Tibial nerve (tissue), 4 donors: ENCODE data around the gene FGD4. TPM values are rescaled to one million over a fixed set of nuclear protein-coding genes. Genes with fewer than 3 reads are reported as not detected.

Experiments
- DNase-seq, 2 donors: peaks; one replicate each; pipeline ENCODE4 v3.0.0-alpha.2; 2019; ENCODE audit warnings: low spot score in 2 of 2
- H3K27ac ChIP-seq, 4 donors: fragments of 200-600 bp; sonication (generic) in 3 of 4; one replicate each; pipeline ENCODE4 v1.5.1; 2017 to 2019; ENCODE audit warnings: mild to moderate bottlenecking in 1 of 4
- H3K27me3 ChIP-seq, 2 donors: fragments of 200-600 bp; sonication (generic) in 1 of 2; one replicate each; pipeline versions ENCODE4 v1.5.1 to v1.6.0; 2017 to 2019
- H3K36me3 ChIP-seq, 3 donors: fragments of 200-600 bp; sonication (generic); one replicate each; pipeline ENCODE4 v1.5.1; 2018 to 2019
- H3K4me1 ChIP-seq, 4 donors: fragments of 200-600 bp; sonication (generic) in 3 of 4; one replicate each; pipeline ENCODE4 v1.5.1; 2017 to 2019
- H3K4me3 ChIP-seq, 4 donors: fragments of 200-600 bp; sonication (generic) in 3 of 4; one replicate each; pipeline ENCODE4 v1.5.1; 2017 to 2019; ENCODE audit warnings: mild to moderate bottlenecking in 1 of 4, moderate library complexity in 1 of 4
- H3K9me3 ChIP-seq, 4 donors: fragments of 200-600 bp; sonication (generic) in 3 of 4; one replicate each; pipeline ENCODE4 v1.5.1; 2017 to 2019
- CTCF ChIP-seq, 5 experiments: fragments of 200-600 bp in 3 of 5; fragments of 450-650 bp in 2 of 5; sonication (generic) in 3 of 5; IDR thresholded peaks; one replicate each; pipeline ENCODE4 v1.5.1; 2016 to 2019; ENCODE audit warnings: antibody characterized with exemption in 5 of 5, mild to moderate bottlenecking in 3 of 5, moderate library complexity in 2 of 5
- EP300 ChIP-seq, 2 donors: sonication (generic); formaldehyde crosslinking; IDR thresholded peaks; one replicate each; pipeline ENCODE4 v1.6.1; 2017; ENCODE audit warnings: antibody characterized with exemption in 2 of 2, mild to moderate bottlenecking in 1 of 2
- POLR2A ChIP-seq, 2 donors: fragments of 450-650 bp; IDR thresholded peaks; one replicate each; pipeline ENCODE4 v1.6.1; 2017; ENCODE audit warnings: antibody characterized with exemption in 2 of 2, mild to moderate bottlenecking in 2 of 2, moderate library complexity in 2 of 2
- WGBS, 2 donors: methylation state at CpG; one replicate each; pipeline ENCODE4 v1.1.5; 2018; 5-methylcytosine and 5-hydroxymethylcytosine counted together
- total RNA-seq, 4 donors: library from RNA; depleted of rRNA; stranded (reverse); fragments of >200 nt; gene quantifications; one replicate each; pipeline ENCODE4 v1.1.0, GENCODE V29; 2016

FGD4 gene
- total RNA-seq, 4 donors from 2014 or later, result 78.3 to 102 (median 84.2) TPM

DNA sequence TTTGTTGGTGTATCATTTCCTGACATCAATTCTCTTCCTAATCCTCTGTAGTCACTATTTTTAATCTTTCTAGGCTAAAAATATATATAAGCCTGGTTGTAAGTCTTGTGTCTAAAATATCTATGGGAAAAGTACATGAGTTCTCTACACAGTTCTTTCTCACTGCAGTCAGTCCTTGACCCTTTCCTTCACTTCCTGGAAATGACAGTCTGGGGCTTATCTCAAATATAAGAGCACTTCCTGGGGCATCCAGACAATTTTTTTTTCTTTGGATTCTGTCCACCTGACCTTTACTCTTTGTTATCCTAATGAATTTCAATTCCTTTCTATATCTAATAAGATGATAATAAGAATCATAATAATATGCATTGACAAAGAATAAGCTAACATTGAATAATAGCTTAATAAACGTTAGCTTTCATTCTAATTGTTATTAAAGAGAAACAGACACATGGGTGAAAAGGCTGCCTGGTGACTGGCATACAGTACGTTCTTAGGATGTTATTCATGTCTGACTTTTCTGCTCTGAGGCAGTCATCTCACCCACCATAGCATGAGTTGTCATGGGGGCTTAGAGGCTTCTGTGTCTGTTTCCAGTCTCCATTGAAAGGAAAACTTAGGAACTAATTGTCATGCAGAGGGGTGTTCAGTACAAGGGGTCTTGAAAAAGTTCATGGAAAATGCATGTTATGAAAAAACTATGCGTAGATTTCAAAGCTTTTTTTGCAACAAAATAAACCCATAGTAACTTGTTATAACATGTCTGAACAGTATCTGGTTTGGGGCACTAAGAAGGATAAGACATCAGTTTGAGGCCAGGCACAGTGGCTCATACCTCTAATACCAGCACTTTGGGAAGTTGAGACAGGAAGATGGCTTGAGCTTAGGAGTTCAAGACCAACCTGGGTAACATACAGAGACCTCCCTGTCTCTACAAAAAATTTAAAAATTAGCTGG lies 213.6 kb downstream of the FGD4 start:
- Histone ChIP-seq H3K27me3 (no peaks in the 10 kb centered on the region), H3K4me1 (peaks cover 0 to 9% (median 0%) of the 10 kb centered on the region in 4 donors), H3K36me3 (peaks cover 0 to 77% (median 2%) of the 10 kb centered on the region in 3 donors), H3K4me3 (no peak overlapping the region), H3K27ac (no peak overlapping the region), H3K9me3 (no peaks in the 10 kb centered on the region)
- WGBS, 2 donors, result 44 to 62% methylated on average over 3 of the region's 3 CpGs
- no peak for DNase-seq
- TF ChIP-seq CTCF (IDR thresholded peaks at IDR 0.05), result no peak

DNA sequence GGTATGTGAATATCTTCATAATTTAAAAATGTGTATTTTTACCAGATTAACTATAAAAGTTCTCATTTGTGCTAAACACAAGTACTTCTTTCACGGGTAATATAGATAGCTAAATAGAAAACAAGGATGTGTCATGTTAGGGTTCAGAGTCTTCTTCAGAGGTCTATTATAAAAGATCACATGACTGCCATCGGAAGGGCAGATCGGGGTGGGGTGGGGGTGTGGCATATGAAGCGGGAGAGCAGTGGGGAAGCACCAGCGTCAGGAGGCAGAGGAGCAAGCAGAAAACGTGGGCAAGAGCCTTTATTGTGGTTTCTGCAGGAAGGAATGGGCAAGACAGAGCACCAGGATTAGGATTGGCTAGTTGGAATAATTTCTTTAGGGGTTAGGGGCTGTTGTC lies 216.1 kb downstream of the FGD4 start:
- Histone ChIP-seq H3K9me3 (no peaks in the 10 kb centered on the region), H3K4me1 (peaks cover 0 to 12% (median 0%) of the 10 kb centered on the region in 4 donors), H3K4me3 (no peak overlapping the region), H3K27ac (no peak overlapping the region), H3K36me3 (peaks cover 0 to 77% (median 2%) of the 10 kb centered on the region in 3 donors), H3K27me3 (no peaks in the 10 kb centered on the region)
- no peak for DNase-seq
- no peak for TF ChIP-seq EP300 (IDR thresholded peaks at IDR 0.05)
- TF ChIP-seq POLR2A (IDR thresholded peaks at IDR 0.05), result no peak
- TF ChIP-seq CTCF (IDR thresholded peaks at IDR 0.05), result no peak
- WGBS, 2 donors, result 61 to 72% methylated on average over 6 of the region's 6 CpGs

- peaks cover 0 to 12% (median 0%) of the 10 kb centered on the region in 4 donors for H3K4me1 ChIP-seq
- peak overlapping the region in 1 of 4 donors; percentile 13 for H3K27ac ChIP-seq
- no peaks in the 10 kb centered on the region for H3K27me3 ChIP-seq
- H3K4me3 ChIP-seq, result no peak overlapping the region
- no peaks in the 10 kb centered on the region for H3K9me3 ChIP-seq
- H3K36me3 ChIP-seq, result peaks cover 0 to 78% (median 2%) of the 10 kb centered on the region in 3 donors
- no peak for DNase-seq
- TF ChIP-seq POLR2A (IDR thresholded peaks at IDR 0.05), result no peak
- no peak for TF ChIP-seq EP300 (IDR thresholded peaks at IDR 0.05)
- TF ChIP-seq CTCF (IDR thresholded peaks at IDR 0.05), result no peak
- 84 to 88% methylated on average over 4 of the region's 4 CpGs for WGBS, 2 donors
These were observed 218.2 kb downstream of the FGD4 start for GRCh38 chr12:32617534-32617933.

GRCh38 chr12:32618115-32618514 lies 218.8 kb downstream of the FGD4 start:
- no peaks in the 10 kb centered on the region for H3K9me3 ChIP-seq
- DNase-seq, result no peak
- no peak for TF ChIP-seq POLR2A (IDR thresholded peaks at IDR 0.05)
- no peak for TF ChIP-seq CTCF (IDR thresholded peaks at IDR 0.05)
- no peak for TF ChIP-seq EP300 (IDR thresholded peaks at IDR 0.05)
- H3K27ac ChIP-seq, result peak overlapping the region in 1 of 4 donors; percentile 13
- peaks cover 0 to 12% (median 0%) of the 10 kb centered on the region in 4 donors for H3K4me1 ChIP-seq
- no peaks in the 10 kb centered on the region for H3K27me3 ChIP-seq
- WGBS, 2 donors, result 50 to 54% methylated on average over 3 of the region's 3 CpGs
- peaks cover 0 to 76% (median 2%) of the 10 kb centered on the region in 3 donors for H3K36me3 ChIP-seq
- H3K4me3 ChIP-seq, result no peak overlapping the region

DNA sequence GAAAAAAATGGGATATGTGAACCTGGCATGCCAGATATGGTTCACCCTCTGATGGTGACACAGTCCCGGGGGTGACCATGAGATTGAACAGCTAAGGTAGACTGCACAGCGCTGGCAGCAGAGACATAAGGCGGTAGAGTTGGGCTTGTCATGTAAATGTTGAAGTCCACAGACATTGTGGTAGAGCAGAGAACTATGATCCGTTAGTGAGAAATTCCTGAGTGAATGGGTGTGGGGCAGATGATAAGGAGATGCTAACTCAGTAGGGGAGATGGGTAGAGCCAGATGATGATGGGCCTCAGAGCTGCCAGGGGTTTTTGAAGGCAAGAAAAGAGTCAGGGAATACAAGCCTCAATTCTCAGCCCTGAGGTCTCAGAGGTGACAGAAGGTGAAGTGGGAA lies 228.6 kb downstream of the FGD4 start:
- no peaks in the 10 kb centered on the region for H3K4me1 ChIP-seq
- H3K27ac ChIP-seq, result no peak overlapping the region
- no peak for DNase-seq
- 93 to 96% methylated on average over 4 of the region's 4 CpGs for WGBS, 2 donors
- H3K36me3 ChIP-seq, result peaks cover 0 to 89% (median 5%) of the 10 kb centered on the region in 3 donors
- H3K9me3 ChIP-seq, result no peaks in the 10 kb centered on the region
- no peaks in the 10 kb centered on the region for H3K27me3 ChIP-seq
- no peak overlapping the region for H3K4me3 ChIP-seq
- no peak for TF ChIP-seq CTCF (IDR thresholded peaks at IDR 0.05)
- no peak for TF ChIP-seq EP300 (IDR thresholded peaks at IDR 0.05)
- no peak for TF ChIP-seq POLR2A (IDR thresholded peaks at IDR 0.05)
